Activated T-cell treated with anti-CD3 and anti-CD28 coated beads for 24 hours (primary cell): Measurements from ENCODE around the gene ARFRP1.

ENCODE experiments used
- DNase-seq: peaks from one replicate; pipeline ENCODE4 v3.0.0-alpha.2; 2020; ENCODE audit warnings: low read depth

The ARFRP1 gene

DNA sequence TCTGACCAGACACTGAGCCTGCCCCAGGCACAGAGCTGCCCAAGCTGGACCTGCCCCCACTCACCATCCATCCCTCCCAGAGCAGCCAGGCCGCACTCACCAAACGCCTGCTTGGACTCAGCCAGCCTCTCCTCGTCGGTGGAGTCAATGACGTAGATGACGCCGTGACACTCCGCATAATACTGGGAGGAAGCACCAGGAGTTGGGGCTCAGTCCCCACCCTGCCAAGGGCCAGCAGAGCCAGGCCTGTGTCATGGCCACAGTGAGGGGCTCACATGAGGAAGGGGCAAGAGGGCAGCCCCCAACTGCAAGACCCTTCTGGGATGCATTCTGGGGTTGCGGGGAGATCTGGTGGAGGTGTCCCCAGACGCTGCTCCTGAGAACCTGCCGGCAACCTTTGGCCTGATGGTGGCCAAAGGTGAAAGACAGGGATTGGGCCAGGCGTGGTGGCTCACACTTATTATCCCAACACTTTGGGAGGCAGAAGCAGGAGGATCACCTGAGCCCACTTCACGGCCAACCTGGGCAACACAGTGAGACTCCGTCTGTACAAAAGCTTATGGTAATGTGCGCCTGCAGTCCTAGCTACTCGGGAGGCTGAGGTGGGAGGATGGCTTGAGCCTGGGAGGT is 5.6 kb downstream of the ARFRP1 start:
- no peak for DNase-seq

DNA sequence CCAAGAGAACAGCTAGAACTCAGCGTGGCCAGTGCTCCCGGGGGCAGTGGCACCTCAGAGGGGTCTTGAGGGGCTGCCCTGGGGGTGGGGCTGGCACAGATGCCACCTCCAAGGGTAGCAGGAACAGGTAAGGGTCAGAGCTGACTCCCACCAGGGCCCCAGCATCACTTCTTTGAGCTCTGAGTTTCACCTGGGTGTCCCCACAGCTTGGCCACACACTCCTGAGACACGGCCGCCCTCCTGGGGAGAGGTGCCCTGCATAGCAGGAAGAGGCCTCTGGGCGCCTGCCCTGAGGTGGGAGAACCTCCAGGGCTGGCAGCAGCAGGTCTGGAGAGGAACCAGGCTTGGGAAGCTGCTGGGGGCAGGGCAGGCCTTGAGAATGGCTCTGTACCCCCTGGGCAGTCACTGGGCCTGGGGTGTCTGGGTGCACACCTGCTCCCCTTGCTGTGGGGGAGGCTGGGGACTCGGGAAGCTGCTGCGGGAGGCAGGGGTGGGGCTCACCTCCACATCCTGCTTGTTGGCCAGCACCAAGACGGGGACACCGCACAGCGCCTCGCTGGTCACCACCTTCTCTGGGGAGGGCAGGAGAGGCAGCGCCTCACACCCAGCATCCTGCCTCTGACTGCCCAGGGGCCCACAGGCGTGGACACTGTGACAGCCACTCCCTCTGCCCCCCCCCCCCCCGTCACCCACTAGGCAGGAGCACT is 6.3 kb downstream of the ARFRP1 start:
- no peak for DNase-seq

DNA sequence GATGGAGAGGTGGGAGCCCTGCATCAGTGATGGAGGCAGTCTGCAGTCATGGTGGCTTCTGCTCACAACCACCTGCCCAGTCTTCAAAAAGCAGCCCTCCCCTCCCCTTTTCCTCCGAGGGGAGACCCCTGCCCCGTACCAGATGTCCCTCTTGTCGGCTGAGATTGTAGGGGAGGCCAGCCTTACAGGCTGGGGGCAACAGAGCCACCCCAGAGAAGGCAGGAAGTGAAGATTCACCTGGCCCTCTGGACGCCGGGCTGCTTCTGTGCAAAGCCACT is 6.8 kb downstream of the ARFRP1 start:
- no peak for DNase-seq

DNA sequence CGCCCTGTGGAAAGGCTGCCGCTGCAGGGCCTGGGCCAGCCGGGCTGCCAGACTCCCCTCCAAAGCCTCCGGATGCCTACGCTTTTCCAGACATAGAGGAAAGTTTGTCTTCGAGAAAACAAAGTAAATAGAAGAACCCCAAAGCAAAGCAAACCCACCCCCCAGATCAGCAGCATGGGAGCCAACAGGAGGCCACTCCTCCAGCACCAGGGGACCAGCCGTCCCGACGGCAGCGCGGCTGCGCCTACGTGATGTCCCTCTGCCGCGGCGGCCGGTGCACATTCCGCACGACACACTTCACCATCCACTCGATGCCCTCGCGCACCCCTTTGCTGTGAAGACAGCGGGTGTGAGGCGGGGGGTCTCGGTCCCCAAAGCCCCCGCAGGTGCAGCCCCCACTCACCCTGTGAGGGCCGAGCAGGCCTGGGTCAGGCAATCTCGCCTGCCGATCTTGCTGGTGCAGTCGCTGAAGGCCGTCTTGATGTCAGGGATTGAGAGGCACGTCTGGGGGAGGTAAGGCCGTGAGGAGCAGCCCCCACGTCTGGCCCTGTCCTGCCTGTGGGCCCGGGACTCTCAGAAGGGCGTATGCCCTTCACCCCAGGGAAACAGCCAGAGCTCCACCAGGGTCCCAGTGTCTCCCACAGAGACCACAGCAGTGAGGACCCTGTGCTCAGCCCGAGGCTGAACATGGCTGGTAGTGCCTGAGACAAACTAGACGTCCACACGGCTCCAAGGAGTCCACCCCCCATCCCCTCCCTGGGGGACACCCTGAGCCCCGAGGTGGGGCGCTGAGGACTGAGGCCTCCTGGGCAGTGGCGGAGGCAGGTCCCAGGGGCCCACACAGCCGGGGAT is 7.4 kb downstream of the ARFRP1 start:
- no peak for DNase-seq

DNA sequence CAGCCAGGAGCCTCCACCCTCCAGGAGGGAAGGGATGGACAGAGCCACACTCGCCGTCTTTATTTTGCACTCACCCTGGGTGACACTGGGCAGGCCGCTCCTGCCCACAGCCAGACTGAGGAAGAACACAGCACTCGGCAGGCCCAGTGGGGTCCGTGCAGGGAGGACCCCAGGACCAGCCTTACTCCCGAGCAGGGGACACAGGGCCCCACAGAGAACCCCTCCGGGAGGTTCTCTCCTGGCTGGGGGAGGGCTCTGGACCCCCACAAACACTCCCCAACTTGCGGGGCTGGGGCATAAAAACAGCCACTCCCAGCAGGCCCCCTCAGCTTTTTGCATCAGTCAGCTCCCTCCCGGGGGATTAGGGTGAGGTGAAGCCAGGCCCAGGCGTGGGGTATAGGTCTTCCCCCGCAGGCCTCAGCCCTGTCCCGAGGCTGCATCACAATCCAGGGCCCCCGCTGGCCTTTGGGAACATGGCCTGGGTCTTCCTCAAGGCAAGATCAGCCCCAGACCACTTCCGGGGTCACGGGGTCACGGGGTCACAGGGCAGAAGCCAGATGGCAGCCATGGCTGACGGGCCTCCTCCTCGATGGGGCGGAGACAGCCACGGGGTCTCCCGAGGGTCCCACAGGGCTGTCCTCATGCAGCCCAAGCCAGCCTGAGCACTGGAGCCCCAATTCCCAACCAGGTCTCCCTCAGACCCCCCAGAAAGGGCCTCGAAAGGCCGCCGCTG is 8.1 kb downstream of the ARFRP1 start:
- no peak for DNase-seq

DNA sequence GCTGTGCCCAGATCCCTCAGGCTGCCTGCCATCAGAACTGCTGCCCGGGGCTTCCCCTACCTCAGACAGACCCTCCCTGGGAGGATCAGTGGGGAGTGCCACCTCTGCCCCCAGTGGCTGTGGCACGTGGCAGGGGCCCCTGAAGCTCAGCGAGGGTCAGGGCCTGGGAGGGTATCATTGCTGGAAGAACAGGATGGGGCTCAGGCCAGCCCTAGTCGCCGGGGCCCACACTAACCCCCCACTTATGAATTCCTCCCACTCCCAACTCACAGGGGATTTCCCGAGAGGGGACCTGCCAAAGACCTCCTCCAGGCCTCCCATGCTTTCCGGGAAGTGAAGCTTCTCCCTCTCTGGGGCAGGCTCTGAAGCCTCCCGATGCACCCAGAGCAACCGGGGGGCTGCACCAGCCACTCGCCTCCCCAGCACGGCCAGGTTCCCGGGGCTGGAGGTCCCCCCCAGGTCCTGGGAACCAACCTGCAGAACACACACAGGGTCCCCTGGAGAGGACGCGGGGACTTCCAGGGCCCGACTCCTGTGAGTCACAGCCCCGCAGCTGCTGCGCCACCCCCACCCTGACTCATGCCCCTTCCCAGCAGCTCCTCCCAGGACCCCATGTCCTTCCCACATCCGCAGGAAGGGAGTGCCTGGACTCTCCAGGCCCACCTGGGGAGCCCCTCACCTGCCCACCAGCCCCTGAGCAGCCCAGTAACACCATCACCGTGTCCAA is 8.9 kb downstream of the ARFRP1 start:
- no peak for DNase-seq

DNA sequence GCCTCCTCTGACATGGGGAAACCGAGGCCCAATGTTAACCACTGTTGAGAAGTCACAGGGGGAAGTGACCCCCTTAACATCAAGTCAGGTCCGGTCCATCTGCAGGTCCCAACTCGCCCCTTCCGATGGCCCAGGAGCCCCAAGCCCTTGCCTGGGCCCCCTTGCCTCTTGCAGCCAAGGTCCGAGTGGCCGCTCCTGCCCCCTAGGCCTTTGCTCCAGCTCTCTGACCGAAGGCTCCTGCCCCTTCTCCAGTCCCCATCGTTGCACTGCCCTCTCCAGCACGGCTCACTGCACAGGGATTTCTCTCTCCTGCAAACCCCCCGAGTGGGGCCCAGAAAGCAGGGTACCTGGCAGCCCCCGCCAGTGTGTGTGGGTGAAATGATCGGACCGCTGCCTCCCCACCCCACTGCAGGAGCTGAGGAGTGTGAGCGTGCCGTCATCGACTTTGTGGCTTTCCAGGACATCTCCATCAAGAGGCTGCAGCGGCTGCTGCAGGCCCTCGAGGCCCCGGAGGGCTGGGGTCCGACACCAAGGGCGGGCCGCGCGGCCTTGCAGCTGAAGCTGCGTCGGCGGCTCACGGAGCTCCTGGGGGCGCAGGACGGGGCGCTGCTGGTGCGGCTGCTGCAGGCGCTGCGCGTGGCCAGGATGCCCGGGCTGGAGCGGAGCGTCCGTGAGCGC is 9.8 kb downstream of the ARFRP1 start:
- DNase-seq: no peak

DNA sequence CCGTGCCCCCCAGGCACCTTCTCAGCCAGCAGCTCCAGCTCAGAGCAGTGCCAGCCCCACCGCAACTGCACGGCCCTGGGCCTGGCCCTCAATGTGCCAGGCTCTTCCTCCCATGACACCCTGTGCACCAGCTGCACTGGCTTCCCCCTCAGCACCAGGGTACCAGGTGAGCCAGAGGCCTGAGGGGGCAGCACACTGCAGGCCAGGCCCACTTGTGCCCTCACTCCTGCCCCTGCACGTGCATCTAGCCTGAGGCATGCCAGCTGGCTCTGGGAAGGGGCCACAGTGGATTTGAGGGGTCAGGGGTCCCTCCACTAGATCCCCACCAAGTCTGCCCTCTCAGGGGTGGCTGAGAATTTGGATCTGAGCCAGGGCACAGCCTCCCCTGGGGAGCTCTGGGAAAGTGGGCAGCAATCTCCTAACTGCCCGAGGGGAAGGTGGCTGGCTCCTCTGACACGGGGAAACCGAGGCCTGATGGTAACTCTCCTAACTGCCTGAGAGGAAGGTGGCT is 10.4 kb downstream of the ARFRP1 start:
- DNase-seq: no peak

DNA sequence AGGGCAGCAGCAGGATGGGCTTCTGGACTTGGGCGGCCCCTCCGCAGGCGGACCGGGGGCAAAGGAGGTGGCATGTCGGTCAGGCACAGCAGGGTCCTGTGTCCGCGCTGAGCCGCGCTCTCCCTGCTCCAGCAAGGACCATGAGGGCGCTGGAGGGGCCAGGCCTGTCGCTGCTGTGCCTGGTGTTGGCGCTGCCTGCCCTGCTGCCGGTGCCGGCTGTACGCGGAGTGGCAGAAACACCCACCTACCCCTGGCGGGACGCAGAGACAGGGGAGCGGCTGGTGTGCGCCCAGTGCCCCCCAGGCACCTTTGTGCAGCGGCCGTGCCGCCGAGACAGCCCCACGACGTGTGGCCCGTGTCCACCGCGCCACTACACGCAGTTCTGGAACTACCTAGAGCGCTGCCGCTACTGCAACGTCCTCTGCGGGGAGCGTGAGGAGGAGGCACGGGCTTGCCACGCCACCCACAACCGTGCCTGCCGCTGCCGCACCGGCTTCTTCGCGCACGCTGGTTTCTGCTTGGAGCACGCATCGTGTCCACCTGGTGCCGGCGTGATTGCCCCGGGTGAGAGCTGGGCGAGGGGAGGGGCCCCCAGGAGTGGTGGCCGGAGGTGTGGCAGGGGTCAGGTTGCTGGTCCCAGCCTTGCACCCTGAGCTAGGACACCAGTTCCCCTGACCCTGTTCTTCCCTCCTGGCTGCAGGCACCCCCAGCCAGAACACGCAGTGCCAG is 11.0 kb downstream of the ARFRP1 start, which contains the start of gene TNFRSF6B:
Gene TNFRSF6B, plus strand, starts transcription at position 25 of the 729 bp plus-strand sequence. Its CDS starts 116 bp downstream, at position 141.
- no peak for DNase-seq

DNA sequence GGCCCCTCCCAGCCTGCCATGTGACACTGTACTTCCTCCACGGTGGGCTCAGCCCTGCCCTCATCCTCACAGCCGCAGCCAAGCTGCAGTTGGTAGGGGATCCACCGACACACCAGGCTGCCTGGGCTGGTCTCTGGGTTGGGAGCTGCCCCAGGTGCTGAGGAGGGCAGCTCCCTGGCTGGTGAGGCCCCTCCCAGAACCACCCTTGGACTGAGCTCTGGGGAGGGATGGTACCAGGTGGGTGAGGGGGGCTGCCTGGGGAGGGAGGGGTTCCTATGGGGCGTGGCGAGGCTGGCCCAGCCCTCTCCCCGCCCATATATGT is 11.5 kb downstream of the ARFRP1 start:
- no peak for DNase-seq

DNA sequence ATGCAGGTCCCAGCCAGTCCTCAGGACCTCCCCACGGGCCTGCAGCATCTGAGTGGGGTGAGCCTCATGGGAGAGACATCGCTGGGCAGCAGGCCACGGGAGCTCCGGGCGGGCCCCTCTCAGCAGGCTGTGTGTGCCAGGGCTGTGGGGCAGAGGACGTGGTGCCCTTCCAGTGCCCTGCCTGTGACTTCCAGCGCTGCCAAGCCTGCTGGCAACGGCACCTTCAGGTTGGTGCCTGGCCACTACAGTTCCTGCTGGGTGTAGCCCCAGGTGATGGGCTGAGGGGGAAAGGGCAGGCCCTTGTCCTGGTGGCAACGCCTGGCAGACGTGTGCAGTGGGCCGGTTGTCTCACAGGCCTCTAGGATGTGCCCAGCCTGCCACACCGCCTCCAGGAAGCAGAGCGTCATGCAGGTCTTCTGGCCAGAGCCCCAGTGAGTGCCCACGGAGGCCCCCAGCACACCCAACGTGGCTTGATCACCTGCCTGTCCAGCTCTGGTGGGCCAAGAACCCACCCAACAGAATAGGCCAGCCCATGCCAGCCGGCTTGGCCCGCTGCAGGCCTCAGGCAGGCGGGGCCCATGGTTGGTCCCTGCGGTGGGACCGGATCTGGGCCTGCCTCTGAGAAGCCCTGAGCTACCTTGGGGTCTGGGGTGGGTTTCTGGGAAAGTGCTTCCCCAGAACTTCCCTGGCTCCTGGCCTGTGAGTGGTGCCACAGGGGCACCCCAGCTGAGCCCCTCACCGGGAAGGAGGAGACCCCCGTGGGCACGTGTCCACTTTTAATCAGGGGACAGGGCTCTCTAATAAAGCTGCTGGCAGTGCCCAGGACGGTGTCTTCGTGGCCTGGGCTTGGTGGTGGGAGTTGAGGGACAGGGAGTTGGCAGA is 12.1 kb downstream of the ARFRP1 start:
- no peak for DNase-seq

DNA sequence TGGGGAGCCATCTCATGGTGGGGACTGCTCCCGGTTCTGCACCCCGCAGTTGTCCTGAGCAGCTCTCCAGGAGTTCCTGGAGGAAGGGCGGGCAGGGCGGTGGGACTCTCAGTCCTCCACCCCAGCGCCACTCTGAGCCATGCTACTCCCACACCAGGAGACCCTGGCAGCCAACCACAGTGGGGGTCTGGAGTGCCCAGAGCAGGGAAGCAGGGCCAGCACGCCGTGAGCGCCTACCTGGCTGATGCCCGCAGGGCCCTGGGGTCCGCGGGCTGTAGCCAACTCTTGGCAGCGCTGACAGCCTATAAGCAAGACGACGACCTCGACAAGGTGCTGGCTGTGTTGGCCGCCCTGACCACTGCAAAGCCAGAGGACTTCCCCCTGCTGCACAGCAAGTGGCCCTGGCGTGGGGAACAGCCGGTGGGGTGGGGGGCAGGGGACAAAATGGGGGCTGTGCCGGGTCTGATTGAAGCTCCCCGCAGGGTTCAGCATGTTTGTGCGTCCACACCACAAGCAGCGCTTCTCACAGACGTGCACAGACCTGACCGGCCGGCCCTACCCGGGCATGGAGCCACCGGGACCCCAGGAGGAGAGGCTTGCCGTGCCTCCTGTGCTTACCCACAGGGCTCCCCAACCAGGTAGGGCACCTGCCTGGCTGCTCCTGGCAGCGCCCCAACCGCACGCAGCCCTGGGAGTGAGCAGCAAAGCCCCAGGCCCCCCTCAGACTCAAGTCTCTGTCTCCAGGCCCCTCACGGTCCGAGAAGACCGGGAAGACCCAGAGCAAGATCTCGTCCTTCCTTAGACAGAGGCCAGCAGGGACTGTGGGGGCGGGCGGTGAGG is 13.0 kb downstream of the ARFRP1 start:
- DNase-seq: no peak

DNA sequence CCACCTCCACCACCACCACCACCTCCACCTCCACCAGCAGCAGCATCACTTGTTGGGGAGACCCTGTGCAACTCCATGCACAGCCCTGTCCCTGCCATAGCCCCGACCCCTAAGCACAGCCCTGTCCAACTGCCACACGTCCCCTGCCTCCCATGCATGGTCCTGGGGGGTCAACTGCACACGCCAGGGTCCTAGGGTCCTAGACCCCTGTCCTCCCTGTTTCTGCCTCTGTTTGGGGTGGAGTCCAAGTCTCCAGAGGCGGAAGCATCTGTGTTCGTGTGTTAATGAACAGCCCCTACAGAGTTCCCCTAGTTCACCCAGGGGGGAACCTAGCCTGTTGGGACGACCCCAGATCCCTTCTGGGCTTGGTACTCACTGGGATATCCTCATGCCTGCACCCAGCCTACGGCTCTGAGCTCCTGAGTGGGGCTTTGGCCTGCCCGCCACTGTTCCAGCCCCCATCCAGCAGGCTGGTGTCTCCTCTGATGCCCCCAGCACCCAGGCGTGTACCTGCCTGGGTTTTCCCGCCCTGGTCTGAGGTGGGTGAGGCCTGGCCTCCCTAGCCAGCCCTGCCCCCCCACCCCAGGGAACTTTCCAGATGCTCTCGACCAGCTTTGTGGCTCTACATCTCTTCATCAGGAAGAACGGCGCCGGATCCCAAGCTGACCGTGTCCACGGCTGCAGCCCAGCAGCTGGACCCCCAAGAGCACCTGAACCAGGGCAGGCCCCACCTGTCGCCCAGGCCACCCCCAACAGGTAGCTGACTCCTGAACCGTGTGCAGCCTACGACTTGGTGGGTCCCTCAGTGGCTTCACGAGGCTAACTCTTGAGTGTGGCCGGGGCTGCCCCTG is 13.8 kb downstream of the ARFRP1 start:
- no peak for DNase-seq

DNA sequence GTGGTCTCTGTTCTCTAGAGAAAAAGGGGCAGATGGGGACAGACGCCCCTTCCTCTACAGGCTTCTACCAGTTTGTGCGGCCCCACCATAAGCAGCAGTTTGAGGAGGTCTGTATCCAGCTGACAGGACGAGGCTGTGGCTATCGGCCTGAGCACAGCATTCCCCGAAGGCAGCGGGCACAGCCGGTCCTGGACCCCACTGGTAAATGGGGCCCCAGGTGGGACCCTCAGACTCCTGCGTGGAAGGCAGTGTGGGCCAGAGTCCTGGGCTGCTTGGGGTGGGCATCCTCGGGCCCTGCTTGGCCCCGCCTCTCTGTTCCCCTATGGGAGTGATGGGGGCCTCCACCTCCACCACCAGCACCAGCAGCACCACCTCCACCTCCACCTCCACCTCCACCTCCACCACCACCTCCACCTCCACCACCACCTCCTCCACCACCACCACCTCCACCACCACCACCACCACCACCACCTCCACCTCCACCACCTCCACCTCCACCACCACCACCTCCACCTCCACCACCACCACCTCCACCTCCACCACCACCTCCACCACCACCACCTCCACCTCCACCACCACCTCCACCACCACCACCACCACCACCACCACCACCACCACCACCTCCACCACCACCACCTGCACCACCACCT is 14.6 kb downstream of the ARFRP1 start:
- no peak for DNase-seq

DNA sequence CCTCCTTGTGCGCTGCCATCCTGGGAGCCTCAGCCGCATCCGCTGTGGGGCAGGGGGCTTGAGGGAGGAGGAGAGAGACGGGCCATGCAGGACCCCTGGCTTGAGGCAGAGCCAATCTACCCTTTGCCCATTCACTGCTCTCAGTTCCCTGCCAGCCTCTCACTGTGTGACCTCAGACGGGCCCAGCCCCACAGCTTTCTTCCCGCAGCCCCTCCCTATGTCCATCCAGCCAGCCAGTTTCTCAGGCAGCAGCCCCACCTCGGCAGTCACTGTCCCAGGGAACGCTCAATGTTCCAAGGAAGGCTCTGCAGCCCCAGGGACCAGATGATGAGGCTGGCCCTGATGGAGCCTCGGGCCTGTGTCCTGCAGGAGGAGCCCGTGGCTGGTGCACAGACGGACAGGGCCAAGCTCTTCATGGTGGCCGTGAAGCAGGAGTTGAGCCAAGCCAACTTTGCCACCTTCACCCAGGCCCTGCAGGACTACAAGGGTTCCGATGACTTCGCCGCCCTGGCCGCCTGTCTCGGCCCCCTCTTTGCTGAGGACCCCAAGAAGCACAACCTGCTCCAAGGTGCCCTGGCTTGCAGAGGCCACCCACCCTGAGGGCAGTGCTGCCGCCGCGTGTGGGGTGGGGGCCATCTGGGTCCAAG is 15.2 kb downstream of the ARFRP1 start:
- DNase-seq: no peak

DNA sequence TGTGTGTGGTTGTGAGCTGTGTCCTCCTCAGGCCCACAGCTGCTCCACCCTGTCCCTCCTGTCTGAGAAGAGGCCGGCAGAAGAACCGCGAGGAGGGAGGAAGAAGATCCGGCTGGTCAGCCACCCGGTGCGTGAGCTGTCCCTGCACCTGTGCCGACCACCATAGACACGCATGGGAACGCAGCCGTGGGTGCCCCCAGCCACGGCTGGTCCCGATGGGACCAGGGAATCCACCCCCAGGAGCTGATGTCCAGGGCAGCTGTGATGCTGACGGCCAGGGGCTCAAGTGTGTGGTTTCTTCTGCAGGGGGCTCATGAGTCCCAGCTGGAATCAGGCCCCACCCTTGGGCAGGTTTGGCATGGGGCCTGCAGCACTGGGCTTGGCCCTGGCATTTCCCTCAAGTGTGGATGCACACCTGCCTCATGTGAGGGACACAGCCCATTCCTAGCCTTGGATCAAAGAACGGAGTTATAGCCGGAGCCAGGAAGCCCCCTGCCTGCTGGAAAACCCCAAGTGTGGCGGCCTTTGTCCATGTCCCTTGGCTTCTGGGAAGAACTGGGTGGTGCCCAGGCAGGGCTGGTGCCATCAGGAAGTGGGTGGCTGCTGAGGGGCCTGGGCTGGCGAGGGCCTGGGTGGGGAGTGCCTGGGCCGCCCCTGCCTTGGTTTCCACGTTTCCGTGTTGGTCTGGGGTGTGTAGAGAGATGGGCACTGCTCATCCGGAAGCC is 15.9 kb downstream of the ARFRP1 start:
- DNase-seq: no peak
